GM21825 (cell line): ENCODE results near the gene METTL8.
"Not testable (repeated sequence)": the region's sequence is repeated elsewhere in the genome, so short reads cannot be mapped to it uniquely, and the experiment has no call there.

Source experiments
- ATAC-seq: cut with Tn5 transposase; IDR thresholded peaks from one replicate; pipeline ENCODE4 v1.9.1; 2021; ENCODE audit warnings: mild to moderate bottlenecking, moderate library complexity; ENCODE audit not compliant: unreplicated experiment

The METTL8 gene

DNA sequence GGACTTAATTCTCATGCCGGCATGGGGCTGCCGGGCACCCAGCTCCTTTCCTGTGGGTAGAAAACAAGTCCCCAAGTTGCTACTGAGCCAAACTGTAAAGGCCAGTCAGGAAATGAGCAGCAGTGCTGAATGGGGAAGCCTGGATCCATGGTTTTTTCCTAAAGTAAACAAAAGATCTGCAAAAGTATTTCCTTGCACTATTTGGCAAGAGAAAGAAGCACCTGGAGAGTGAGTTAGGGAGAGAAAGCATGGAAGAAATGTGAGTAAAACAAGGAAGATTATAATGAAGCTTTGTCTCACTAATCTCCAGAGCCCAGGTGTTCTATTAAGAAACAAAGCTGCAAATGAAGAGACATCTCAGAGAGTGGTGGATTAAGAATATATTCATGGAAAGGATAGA, 117.6 kb downstream of the METTL8 start:
- ATAC-seq: no peak

DNA sequence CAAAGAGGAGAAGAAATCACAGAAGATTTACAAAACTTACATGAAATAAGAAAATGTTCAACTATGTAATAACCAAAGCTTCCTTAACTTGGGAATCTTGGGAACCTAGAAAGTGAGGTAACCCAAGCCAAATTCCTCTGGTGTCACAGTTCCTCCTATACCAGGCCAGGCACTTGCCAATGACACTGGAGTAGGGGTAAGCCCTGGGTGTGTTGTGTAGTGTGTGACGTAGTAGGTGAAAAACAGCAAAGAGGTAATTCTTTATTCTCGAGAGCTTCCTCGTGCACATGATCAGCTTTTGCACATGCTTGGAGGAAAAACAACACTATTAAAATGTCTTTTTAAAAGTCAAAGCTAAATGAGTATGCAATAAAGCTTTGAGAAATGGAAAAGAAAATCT, 118.0 kb downstream of the METTL8 start:
- no peak for ATAC-seq

DNA sequence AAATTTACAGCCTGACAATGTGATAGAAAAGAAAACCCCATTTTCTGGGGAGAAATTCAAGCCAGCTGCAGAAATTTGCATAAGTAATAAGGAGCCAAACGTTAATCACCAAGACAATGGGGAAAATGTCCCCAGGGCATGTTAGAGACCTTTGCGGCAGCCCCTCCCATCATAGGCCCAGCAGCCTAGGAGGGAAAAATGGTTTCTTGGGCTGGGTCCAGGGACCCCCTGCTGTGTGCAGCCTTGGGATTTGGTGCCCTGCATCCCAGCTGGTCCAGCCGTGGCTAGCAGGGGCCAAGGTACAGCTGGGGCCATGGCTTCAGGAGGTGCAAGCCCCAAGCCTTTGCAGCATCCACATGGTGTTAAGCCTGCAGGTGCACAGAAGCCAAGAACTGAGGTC, 121.6 kb downstream of the METTL8 start:
- not testable (repeated sequence) for ATAC-seq

DNA sequence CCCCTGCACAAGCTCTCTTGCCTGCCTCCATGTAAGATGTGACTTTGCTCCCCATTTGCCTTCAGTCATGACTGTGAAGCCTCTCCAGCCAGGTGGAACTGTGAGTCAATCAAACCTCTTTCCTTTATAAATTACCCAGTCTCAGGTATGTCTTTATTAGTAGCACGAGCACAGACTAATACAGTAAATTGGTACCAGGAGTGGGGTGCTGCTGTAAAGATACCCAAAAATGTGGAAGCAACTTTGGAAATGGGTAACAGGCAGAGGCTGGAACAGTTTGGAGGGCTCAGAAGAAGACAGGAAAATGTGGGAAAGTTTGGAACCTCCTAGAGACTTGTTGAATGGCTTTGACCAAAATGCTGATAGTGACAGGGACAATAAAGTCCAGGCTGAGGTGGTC, 122.2 kb downstream of the METTL8 start:
- not testable (repeated sequence) for ATAC-seq

DNA sequence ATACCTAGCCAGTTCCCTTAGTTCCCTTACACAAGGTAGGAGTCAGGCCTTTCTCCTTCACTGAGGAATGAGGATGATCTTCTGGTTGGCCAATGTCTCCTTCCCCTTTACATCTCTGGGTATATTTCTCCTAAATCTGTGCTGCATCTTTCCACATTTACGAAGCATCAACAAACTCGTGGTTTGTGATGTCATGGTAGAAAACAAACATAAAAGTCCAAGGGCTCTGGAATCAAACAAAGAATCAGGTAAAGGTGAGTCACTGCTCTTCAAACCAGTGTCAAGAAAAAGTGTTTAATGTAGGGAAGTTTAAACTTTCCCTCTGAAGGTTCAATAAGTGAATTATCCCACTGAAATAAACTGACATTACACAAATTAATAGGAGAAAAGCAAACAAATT, 122.9 kb downstream of the METTL8 start:
- no peak for ATAC-seq

DNA sequence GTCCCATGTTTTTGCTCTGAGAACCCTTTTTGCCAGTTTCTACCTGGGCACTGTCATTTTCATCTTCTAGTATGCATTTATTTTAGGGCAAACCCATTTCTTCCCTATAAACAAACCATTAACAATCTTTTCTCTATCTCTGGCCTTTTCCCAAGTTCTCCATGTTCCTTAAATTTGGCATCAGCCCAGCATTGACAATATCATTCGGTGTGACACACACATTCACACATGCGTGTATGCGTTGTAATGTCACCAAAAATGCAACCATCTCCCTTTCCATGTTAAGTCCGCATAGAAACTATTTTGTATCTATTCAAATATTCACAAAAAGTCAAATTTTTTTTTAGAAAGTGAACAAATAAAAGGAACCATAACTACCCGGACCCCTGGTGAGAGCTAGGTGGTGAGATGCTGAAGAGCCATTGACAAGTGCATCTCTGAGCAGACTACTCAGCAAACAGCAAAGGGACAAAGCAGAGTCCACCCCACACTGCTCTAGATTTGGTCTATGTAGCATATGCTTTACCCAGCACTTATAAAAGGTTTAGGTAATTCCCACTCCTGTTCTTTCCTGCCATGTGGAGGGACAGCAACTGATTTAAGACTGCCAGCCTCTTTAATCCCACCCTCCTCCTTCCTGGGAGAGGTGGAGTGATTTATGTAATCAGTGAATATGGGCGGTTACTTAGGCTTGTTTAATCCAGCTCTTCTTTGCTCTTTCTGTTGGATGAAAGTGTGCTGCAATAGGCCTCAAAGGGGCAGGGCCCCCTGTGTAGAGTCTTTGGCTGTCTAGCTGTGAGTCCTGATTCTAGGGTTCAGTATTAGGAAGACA, 124.1 kb downstream of the METTL8 start:
- ATAC-seq: no peak

DNA sequence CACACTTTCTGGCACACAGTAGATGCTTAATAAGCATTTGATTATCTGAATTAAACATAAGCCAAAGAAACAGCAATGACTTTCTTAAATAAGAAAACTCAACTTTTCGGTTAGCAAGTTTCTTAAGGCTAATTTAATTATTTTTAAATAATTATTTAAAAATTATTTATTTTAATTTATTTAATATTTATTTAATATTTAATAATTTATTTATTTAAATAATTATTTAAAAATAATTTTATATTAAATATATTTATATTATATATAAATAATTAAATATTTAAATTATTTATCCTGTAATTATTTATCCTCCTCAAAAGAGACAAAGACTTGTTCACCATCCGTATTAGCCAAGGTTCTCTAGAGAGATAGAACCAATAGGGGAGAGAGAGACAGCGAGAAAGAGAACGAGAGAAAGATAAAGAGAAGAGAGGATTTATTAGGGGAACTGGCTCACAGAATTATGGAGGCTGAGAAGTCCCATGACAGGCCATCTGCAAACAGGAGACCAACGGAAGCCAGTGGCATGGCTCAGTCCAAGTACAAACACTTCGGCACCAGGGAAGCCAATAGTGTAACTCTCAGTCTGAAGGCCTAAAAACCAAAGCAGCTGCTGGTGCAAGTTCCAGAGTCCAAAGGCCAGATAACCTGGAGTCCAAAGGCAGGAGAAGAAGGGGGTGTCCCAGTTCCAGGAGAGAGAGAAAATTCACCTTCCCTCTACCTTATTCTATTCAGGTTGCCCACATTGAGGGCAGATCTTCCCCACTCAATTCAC, 125.3 kb downstream of the METTL8 start:
- no peak for ATAC-seq

DNA sequence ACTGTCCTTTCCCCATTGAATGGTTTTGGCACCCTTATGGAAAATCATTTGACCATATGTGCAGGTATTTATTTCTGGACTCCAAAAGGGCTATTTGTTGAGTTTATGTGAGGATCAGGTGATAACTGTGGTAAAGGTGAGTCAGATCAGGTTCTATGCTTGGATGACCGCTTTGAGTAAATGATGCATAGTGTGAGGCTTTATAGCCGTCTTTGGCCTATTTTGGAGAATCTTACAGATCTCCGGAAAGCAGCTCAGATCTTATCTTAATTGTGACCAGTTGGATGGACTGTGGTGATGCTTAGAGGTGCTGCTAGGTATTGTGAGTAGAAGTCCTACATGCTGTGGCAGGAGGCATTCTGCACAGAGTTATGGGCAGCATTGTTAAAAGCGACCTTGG, 126.2 kb downstream of the METTL8 start:
- ATAC-seq: peak; percentile 79

DNA sequence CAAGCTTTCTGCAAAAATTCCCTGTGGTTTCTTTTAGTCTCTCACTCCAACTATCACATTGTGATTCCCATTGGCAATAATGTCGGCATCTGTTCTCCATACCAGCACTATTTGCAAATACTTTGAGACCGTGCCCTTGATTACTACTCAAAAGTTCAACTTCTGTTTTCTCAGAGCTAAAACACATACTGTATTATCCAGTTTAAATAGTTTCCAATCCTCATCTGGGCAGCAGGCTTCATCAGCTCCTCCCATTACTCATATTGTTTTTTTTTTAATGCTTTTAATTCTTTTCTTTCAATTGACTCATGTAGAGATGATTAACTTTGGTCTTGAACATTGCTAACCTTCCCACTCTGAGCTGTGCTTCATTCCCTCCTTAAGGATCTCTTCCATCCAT, 135.8 kb downstream of the METTL8 start:
- no peak for ATAC-seq

DNA sequence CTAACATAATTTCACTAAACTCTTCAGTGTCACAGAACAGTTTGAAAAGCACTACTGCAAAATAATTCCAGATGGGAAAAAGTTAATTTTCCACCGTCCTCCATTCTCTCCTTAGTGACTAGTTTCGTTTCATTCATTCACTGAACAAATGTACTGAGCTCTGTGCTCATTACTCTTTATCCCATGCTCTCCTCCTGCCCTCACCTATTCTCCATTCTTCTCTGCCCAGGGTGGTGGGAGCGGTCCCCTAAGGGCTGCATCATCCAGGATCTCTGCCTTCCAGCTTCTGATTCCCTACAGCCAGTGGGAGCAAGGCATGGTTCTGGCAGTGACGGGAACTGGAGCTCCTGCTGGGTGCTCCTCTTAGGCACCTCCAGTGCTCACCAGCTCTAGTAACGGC, 139.2 kb downstream of the METTL8 start:
- ATAC-seq: no peak

DNA sequence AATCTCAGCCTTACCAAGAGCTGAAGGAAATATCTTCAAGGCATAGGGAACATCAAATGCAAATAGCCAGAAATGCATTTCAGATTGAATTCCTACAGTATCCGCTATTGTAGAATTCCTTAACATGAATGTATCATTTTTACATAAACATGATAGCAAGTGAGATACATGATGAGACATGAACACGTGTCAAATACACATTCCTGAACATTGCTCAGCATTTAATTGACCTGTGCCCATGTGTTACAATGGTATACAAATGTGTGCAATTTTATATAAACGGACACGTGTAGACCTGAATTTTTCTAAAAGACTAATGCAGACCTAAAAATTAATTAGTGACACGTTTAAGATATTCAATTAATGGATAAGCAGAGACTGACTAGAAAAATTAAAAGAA, 140.1 kb downstream of the METTL8 start:
- ATAC-seq: no peak

DNA sequence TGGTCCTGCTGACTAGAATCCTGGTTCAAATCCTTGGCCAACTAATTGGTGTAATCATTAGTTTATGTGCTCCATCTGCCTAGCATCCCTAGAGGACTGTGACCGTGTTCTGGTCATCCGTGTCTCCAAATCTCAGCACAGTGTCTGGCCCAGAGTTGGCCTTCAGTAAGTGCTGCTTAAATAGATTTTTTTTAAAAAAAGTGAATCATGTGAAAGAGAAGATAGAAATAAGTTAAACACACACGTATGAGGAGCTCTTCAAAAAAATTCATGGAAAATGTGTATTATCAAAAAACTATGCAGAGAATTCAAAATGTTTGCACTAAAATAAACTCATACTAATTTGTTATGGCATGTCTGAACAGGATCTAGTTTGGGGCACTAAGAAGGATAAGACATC, 143.8 kb downstream of the METTL8 start:
- ATAC-seq: no peak

DNA sequence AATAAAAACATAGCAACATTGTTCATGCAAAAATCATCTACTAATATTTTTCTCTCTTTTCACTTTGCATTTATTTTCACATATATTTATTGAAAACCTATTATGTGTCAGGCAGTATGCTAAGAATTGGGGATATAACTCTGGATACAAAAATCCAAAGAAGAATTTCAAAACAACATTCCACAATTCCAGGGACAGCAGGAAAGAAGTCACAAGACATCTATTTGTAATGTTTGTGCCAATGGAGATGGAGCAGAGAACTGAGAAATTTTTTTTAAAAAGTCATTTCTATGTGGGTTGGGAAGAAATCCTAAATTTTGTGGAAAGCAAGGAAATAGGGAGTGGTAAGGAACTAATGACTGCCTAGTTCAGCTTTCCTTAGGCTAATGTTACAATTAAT, 144.5 kb downstream of the METTL8 start:
- no peak for ATAC-seq

DNA sequence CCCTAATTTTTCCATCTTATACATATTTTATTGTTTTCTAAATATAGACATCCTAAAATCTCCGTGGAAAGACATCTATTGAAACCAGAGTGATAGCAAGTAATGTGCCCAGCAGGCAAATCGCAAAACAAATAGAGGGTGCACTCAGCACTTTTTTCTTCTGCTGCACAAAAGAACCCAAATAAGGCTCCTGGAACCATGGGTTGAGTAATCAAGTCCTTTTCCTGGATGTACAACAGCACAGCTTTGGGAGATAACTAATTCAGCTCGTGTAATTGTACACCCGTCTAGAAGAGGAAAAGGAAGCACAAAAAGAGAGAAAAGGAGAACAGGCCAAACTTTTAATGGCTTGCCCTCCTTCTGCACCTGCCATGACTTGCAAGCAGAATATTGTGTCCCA, 146.2 kb downstream of the METTL8 start:
- no peak for ATAC-seq

DNA sequence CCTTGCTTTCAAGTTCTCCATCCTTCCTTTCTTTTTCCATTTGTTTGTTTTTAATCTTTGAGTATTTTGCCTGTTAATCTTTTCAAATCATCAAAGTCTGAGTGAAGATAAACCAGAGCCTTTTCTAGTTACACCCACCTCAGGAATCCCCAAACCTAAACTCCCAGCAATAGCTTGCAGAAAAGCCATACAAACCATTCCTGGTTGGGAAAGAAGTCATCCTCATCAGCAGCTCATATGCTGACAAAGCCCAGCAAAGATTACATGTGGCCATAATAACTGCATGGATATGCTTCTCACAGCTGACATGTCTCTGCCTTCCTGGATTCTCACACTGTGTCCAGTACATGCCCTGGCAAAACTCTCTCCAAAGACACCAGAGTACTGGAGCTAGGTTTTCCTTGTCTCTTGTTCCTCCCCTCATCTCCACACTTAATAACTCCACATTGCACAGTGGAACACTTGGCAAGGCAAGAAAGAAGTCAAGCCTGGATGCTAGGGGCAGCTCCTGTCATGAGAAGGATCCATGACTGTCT, 146.7 kb downstream of the METTL8 start:
- ATAC-seq: no peak

DNA sequence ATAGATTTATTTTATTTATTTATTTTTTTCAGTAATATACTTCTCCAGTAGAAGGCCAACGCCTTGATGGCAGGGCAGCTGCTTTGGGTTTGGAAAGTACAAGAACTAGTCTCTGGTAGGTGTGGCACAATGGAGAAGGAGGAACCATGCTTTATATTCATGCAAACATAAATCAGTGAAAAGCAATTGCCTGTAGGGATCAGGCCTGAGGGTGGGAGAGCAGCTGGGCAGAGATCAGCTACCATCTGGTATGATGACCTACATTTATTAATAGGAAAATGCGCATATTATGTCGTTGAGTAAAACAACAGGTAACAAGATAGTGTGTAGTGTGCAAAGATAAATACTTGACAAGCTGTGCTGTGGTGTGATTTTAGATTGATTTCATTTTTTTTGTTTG, 152.7 kb downstream of the METTL8 start:
- no peak for ATAC-seq

DNA sequence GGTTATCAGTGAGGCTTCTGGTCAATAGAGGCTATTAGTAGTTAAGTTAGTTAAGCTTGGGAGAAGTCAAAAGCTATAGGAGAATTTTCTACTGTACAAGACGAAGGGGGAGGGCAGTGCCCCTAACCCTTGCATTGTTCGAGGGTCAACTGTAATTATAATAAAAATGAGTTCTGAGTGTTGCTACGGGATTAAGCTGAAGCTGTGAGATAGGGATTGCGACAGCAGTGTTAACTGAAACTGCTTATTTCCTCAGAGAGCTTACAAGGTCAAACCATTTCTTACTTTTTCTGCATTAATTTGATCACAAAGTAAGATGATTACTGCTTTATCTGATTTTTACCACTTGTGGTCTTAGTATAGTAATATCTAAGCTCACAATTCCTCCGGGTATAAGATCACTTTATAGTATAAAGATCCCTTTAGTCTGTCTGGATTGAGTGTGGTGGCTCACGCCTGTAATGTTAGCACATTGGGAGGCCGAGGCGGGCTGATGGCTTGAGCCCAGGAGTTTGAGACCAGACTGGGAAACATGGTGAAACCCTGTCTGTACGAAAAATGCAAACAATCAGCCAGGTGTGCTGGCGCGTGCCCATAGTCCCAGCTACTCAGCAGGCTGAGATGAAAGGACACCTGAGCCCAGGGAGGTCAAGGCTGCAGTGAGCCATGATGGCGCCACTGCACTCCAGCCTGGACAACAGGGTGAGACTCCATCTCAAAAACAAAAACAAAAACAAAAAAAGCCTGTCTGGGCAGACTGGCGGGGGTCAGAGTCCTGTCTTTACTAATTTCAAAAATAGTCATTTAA, 153.6 kb downstream of the METTL8 start:
- ATAC-seq: no peak

DNA sequence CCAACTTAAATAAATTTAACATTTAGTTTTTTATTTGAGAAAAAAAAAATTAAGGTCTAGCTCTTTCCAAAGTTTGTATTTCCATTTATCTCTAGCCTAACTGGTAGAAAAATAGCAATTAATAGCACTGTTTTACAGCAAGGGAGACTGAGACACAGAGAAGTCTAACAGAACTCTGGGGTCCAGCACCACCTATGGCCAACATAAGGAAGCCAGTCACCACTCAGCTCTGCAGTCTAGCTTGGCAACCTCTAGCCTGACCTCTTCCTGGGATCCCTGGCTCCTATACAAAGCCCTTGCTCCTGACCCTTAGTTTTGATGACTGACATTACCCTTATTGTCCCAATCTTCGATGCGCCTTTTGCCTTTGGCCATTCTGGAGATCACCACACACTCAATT, 159.0 kb downstream of the METTL8 start:
- ATAC-seq: no peak

DNA sequence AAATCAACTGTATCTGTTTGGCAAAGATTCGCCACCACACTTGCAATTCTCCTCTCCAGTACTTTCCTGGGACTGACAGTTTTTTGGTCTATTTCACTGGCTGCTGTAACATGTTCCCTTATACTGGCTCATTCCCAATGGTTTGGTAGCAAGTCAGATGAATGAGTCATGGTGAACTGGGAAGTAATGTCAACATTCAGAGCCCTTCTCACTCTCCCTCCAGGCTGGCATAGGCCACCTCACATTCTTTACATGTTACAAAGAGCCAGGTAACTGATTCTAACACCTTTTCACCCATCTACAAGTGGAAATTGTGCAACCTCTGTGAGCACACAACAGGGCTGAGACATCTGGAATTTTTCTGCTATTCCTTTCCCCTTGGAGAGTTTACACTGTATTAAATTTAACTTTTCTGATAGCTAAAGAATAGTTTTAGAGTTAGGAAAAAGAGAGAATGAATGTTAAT, 161.8 kb downstream of the METTL8 start:
- ATAC-seq: no peak

DNA sequence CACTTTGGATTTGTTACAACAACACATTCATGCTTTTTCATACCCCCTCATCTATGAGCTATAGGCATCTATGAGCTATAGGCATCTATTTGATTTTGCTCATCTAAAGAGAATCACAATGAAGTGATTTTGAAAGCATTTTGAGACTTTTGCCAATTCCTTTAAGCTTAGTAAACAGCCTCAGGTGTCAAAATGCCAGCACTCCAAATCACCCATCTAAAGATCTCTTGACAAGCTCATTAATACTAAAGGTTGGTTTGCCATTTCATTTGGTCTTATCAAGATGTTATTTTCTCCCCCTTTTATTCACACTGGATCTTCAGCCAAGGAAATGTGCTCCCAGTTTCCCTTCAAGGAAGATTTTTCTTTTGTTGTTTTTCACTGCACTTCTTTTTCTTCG, 162.4 kb downstream of the METTL8 start:
- ATAC-seq: no peak
